Measurements from ENCODE around the gene TMEM150B. TPM values are rescaled to one million over a fixed set of nuclear protein-coding genes. Genes with fewer than 3 reads are reported as not detected.

Gene TMEM150B
- total RNA-seq, 1 experiment from 2014 or later: not detected

- peak; percentile 93 for DNase-seq (ENCODE audit: extremely low read depth, low read depth)
These were observed 45.1 kb downstream of the TMEM150B start, which contains the start of gene HSPBP1 for GRCh38 chr19:55279770-55280643. TSS of gene HSPBP1 (minus strand) at chr19:55280110. CDS start at chr19:55279608, 502 bp downstream.

GRCh38 chr19:55279340-55279739 is 45.8 kb downstream of the TMEM150B start:
- no peak for DNase-seq (ENCODE audit: extremely low read depth, low read depth)

GRCh38 chr19:55278391-55279135 is 46.6 kb downstream of the TMEM150B start:
- DNase-seq (ENCODE audit: extremely low read depth, low read depth): no peak

DNA sequence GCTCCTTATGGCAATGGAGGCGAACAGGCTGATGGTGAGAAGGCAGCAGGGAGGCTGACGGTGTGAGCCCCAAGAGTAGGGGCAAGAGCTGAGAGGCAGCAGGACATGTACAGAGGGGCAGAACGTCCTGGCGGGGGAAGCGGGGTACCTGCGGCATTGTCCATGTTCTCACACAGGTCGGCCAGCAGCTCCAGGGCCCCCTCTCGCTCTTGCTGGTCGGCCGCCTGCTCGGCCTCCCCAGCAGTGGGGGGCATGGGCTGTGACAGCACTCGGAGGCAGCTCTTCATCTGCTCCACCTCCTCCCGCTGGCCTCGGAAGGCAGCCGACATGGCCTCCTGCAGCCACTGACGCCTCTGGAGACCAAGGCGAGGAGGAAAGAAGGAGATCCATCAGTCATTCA is 47.6 kb downstream of the TMEM150B start:
- DNase-seq (ENCODE audit: extremely low read depth, low read depth): no peak

DNA sequence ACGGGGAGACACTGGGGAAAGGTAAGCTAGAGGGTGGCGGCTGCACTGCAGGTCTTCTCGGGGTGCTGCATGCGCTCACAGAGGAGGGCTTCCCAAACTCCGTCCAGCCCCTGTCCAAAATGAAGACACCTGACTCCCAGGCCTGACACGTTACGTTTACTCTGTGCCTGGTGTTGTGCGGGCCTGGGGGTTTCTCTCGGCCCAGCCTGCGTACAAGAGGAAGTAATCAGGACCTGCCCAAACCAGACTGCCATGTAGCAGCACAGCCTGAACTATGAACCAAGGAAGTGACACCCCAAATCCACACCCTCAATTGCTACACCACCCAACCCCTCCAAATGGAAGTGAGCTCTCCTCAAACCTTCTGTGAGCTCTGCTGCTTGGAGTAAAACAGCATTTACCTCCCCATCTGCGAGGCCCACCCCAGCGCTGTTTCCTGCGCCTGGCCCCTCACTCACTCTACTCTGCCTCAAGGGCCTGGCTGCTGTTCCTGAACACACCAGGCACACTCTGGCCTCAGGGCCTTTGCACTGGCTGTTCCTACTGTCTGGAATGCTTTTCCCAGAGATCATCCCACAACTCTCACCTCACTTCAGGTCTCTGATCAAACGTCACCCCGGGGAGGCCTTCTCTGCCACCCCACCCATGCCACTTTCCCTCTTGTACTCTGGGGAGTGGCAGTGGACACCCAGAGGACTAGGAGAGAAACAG is 48.3 kb downstream of the TMEM150B start:
- no peak for DNase-seq (ENCODE audit: extremely low read depth, low read depth)

DNA sequence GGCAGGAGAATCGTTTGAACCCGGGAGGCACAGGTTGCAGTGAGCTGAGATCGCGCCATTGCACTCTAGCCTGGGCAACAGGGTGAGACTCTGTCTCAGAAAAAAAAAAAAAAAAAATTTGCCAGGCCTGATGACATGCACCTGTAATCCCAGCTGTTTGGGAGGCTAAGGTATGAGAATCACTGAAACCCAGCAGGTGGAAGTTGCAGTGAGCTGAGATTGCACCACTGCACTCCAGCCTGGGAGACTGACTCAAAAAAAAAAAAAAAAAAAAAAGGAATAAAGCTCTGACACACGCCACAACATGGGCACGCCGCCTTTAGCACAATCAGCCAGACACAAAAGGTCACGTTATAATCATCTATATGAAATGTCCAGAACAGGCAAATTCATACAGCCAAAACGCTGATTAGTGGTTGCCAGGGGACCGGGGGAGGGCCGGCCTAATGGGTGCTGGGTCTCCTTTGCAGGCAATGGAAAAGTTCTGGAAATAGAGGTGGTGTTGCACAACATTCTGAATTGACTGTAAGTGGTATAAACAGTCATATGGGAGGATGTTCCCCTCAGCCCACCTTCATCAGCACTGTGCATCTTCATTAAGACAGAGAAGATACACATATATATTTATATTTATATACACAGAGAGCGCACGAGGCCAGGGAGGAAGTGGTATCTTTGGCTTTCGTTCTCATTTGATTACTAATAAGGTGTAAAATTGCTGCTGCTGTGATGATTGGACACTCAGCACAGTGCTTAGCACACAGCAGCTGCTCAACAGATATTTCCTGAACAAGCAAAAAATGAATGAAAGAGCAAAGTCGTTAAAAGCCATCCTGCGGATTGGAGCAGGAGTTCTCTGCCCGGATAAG is 49.1 kb downstream of the TMEM150B start:
- DNase-seq (ENCODE audit: extremely low read depth, low read depth): no peak

GRCh38 chr19:55273978-55274707 is 51.0 kb downstream of the TMEM150B start:
- no peak for DNase-seq (ENCODE audit: extremely low read depth, low read depth)

GRCh38 chr19:55272142-55272541 is 53.0 kb downstream of the TMEM150B start:
- DNase-seq (ENCODE audit: extremely low read depth, low read depth): no peak

GRCh38 chr19:55270172-55270942 is 54.8 kb downstream of the TMEM150B start:
- no peak for DNase-seq (ENCODE audit: extremely low read depth, low read depth)

DNA sequence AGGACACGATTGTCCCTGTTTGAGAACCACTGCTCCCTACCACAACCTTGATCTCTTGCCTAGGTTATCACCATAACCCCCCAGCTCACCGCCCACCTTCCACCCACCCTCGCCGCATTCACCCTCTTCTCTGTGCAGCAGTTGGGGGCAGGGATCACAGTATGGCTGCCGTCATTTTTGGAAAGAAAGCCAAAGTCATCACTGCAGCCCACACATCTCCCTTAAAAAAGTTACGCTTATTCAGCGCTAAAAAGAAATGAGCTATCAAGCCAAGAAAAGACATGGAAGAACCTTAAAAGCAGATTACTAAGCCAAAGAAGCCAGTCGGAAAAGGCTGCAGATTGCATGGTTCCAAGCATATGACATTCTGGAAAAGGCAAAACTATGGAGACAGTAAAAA is 55.8 kb downstream of the TMEM150B start:
- DNase-seq (ENCODE audit: extremely low read depth, low read depth): no peak

DNA sequence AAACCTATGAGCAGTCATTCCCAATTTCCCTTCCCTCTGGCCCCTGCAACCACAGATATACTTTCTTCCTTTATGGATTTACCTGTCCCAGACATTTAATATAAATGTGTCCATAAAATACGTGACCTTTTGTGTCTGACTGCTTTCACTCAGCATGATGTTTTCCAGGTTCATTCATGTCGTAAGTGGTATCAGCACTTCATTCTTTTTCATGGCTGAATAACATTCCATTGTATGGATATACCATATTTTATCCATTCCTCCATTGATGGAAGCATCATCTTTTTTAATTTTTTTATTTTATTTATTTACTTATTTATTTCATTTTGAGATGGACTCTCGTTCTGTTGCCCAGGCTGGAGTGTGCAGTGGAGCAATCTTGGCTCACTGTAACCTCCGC is 58.3 kb downstream of the TMEM150B start:
- no peak for DNase-seq (ENCODE audit: extremely low read depth, low read depth)

DNA sequence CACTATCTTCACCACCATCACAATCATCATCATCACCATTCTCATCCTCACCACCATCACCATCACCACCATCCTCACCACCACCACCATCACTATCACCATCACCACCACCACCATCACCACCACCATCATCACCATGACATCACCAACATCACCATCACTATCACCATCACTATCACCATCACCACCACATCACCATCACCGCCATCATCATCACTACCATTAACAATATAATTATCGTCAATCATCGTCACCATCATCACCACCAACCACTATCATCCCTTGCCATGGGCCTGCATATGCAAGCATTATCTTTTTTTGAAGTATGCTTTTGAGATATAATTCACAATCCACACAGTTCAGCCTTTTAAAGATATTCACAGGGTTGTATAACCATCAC is 58.7 kb downstream of the TMEM150B start:
- no peak for DNase-seq (ENCODE audit: extremely low read depth, low read depth)

GRCh38 chr19:55265723-55266386 is 59.3 kb downstream of the TMEM150B start:
- no peak for DNase-seq (ENCODE audit: extremely low read depth, low read depth)

- DNase-seq (ENCODE audit: extremely low read depth, low read depth): no peak
These were observed 60.0 kb downstream of the TMEM150B start for GRCh38 chr19:55265173-55265572.

DNA sequence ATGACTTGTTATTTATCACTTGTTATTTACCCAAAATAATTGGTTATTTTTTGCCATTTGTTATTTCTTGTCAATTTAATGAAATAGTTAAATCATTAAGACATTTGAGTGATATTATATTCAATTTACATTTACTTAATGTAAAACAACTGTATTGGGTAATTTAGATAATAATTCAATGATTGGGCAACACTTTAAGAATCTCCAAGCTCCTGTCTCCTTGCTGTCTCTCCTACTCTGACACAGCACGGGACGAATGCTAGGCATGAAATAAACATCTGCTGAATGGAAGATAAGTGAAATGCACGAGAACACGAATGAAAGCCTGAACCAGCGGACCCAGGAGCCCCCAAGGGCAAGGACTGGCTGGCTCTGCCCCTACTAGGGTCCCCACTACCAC is 60.6 kb downstream of the TMEM150B start:
- no peak for DNase-seq (ENCODE audit: extremely low read depth, low read depth)
